Activated effector memory CD4-positive, alpha-beta T cell treated with Interleukin-2 at 50 U/mL for 16 hours (primary cell): Measurements from ENCODE around the gene ABRAXAS1.
"Not testable (repeated sequence)": the region's sequence is repeated elsewhere in the genome, so short reads cannot be mapped to it uniquely, and the experiment has no call there.

Experiments used
- DNase-seq: peaks from one replicate; pipeline ENCODE4 v3.0.0-alpha.2; 2020

Gene ABRAXAS1

GRCh38 chr4:83484500-83485461 lies at the start of gene ABRAXAS1:
Gene ABRAXAS1, minus strand, starts transcription at chr4:83485100. Its CDS starts 28 bp downstream, at chr4:83485072.
- DNase-seq: peak; percentile 95

GRCh38 chr4:83527671-83528070 lies 42.8 kb upstream of the ABRAXAS1 start:
- no peak for DNase-seq

- no peak for DNase-seq
These were observed 37.3 kb upstream of the ABRAXAS1 start for GRCh38 chr4:83522239-83522638.

GRCh38 chr4:83516042-83516772 lies 31.3 kb upstream of the ABRAXAS1 start:
- DNase-seq: no peak

GRCh38 chr4:83510442-83510841 lies 25.5 kb upstream of the ABRAXAS1 start:
- no peak for DNase-seq

- peak; percentile 19 for DNase-seq
These were observed 24.3 kb upstream of the ABRAXAS1 start for GRCh38 chr4:83509156-83509585.

- no peak for DNase-seq
These were observed 20.1 kb upstream of the ABRAXAS1 start for GRCh38 chr4:83504996-83505395.

GRCh38 chr4:83504503-83504902 lies 19.6 kb upstream of the ABRAXAS1 start:
- no peak for DNase-seq

GRCh38 chr4:83503974-83504373 lies 19.1 kb upstream of the ABRAXAS1 start:
- DNase-seq: peak; percentile 25

GRCh38 chr4:83501671-83502070 lies 16.8 kb upstream of the ABRAXAS1 start:
- DNase-seq: not testable (repeated sequence)

- no peak for DNase-seq
These were observed 13.3 kb upstream of the ABRAXAS1 start for GRCh38 chr4:83498187-83498586.

GRCh38 chr4:83496085-83496917 lies 11.4 kb upstream of the ABRAXAS1 start:
- not testable (repeated sequence) for DNase-seq

- no peak for DNase-seq
These were observed 6.1 kb upstream of the ABRAXAS1 start for GRCh38 chr4:83490876-83491450.

GRCh38 chr4:83489711-83490326 lies 4.9 kb upstream of the ABRAXAS1 start:
- no peak for DNase-seq

GRCh38 chr4:83486457-83487129 lies 1.7 kb upstream of the ABRAXAS1 start:
- no peak for DNase-seq

GRCh38 chr4:83473966-83474365 lies 10.9 kb downstream of the ABRAXAS1 start:
- DNase-seq: no peak

- DNase-seq: no peak
These were observed 11.5 kb downstream of the ABRAXAS1 start for GRCh38 chr4:83473423-83473822.

- no peak for DNase-seq
These were observed 28.8 kb downstream of the ABRAXAS1 start for GRCh38 chr4:83456184-83456501.

GRCh38 chr4:83455281-83456183 lies 29.4 kb downstream of the ABRAXAS1 start, which contains the start of the genes HELQ and MRPS18C:
Gene HELQ, minus strand, starts transcription at chr4:83455823. Its CDS starts 130 bp downstream, at chr4:83455693.
Gene MRPS18C, plus strand, starts transcription at chr4:83456058. Its CDS starts 20 bp downstream, at chr4:83456078.
- DNase-seq: peak; percentile 92

- no peak for DNase-seq
These were observed 30.2 kb downstream of the ABRAXAS1 start for GRCh38 chr4:83454686-83455085.
